ENCODE measurements around the gene LRP2. TPM values are rescaled to one million over a fixed set of nuclear protein-coding genes. Genes with fewer than 3 reads are reported as not detected.
A peak's percentile ranks its signal among the peaks of the same experiment; 100 is the strongest.

LRP2 gene
- total RNA-seq, 4 donors from 2014 or later, result 154 to 310 (median 184) TPM

DNA sequence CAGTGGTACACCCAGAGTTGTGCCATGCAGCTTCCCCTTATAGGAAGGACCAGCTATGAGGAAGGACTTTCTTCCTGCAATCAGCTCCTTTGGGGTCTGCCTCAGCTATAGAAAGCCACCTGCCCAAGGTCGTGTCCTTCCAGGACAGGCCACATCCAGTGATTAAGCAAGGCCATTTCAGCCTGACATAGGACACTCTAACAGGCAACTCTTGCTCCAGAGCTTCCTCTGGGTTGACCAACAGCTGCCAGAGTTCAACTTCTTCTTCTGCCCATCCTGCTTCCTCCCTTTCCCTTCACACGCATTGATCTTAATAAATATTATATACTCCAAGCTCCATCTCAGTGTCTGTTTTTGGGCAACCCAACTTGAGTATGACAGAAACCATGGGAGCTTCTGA, 12.8 kb downstream of the LRP2 start:
- DNase-seq, result no peak
- Histone ChIP-seq H3K4me1 (peaks cover 50 to 52% of the 10 kb centered on the region in 2 donors), H3K27ac (peak overlapping the region in 2 of 3 donors; percentile 80 to 93), H3K9me3 (no peaks in the 10 kb centered on the region), H3K4me3 (replicated peaks in 1 of 3) (no peak overlapping the region), H3K27me3 (no peaks in the 10 kb centered on the region), H3K36me3 (no peaks in the 10 kb centered on the region)
- intact Hi-C loops (cut with DNase I), result no loop called here
- no peak for TF ChIP-seq POLR2A (IDR thresholded peaks at IDR 0.05)
- TF ChIP-seq, protein P1, sequence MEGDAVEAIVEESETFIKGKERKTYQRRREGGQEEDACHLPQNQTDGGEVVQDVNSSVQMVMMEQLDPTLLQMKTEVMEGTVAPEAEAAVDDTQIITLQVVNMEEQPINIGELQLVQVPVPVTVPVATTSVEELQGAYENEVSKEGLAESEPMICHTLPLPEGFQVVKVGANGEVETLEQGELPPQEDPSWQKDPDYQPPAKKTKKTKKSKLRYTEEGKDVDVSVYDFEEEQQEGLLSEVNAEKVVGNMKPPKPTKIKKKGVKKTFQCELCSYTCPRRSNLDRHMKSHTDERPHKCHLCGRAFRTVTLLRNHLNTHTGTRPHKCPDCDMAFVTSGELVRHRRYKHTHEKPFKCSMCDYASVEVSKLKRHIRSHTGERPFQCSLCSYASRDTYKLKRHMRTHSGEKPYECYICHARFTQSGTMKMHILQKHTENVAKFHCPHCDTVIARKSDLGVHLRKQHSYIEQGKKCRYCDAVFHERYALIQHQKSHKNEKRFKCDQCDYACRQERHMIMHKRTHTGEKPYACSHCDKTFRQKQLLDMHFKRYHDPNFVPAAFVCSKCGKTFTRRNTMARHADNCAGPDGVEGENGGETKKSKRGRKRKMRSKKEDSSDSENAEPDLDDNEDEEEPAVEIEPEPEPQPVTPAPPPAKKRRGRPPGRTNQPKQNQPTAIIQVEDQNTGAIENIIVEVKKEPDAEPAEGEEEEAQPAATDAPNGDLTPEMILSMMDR (IDR thresholded peaks at IDR 0.05), result no peak
- WGBS, 2 donors, result 79 to 97% methylated on average over 2 of the region's 2 CpGs

DNA sequence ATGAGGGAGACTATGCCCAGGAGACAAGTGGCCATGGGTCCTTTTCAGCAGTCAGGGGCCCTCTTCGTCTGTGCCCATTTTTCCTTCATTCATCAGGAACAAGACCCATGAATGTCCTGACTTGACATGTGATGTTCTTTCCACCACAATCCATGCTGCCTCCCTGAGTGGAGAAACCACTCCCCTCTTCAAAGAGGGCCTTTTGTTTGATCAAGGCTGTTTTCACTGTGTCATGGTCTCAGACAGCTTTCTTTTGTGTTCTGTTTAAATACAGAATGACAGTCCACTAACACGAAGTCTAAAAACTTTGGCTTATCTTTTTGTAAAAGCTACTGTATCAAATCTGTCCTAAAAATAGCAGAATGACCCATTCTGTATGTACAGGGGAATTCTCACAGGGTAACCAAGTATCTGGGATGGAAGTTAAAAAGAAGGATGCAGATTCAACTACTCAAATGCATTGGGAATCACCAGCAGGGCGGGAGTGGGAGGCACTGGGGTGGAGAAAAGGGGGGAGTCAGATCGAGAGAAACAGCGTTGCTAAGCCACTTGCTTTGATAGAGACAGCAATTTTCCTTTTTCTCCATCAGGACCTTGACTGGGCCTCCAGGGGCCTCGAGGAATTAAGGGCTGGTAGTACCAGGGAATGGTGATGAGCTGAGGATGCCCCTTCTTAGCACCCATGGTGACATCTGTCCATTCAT, 13.9 kb downstream of the LRP2 start:
- peaks cover 54 to 62% of the 10 kb centered on the region in 2 donors for H3K4me1 ChIP-seq
- no peaks in the 10 kb centered on the region for H3K9me3 ChIP-seq
- no peaks in the 10 kb centered on the region for H3K27me3 ChIP-seq
- WGBS, 2 donors, result 59 to 65% methylated on average over 6 of the region's 6 CpGs
- intact Hi-C loops (cut with DNase I), result no loop called here
- H3K27ac ChIP-seq, result peak overlapping the region; percentile 43 to 93 (median 80)
- H3K4me3 ChIP-seq (replicated peaks in 1 of 3), result no peak overlapping the region
- H3K36me3 ChIP-seq, result no peaks in the 10 kb centered on the region
- TF ChIP-seq, protein P1 (IDR thresholded peaks at IDR 0.05), result no peak
- no peak for TF ChIP-seq POLR2A (IDR thresholded peaks at IDR 0.05)
- DNase-seq, result no peak

DNA sequence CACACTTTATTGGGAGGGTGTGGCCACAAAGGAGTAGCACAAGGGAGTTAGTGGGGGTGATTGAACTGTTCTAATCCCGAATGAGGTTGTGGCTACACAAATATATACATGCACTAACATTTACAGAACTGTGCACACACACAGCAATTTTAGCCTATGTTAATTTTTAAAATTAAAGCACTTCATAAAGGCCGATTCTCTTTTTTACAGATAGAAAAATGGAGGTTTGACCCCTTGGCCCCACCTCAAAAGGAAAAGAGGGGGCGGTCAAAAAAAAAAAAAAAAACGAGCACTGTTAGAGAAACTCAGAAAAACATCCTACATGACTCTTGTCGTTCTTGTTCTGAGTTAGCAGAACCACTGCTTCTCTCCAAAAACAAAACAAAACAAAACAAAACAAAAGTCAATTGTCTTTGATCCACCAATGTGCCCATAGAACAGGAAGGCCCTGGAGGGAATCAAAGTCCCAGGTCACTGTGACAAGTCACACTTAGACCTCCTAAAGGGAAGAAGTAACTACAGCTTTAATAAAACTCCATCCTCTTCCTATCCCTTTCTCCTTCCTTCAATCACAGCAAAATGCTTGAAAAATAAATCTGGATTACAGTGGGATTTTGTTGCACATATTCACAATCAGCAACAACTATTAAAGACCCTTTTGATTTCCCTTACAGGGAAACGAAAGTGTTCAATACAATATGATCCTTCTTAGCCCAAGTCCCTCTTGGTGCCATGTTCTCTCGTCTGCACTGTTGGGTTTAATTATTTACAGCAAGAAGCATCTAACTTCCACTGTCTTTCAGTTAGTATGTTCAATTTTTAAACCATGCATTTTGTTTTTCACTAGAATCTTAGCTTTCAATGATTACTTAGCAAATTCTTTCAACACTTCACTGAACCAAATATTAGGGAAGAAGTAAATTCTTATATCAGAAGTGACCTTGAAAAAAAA, 16.6 kb downstream of the LRP2 start:
- WGBS, 2 donors, result 36 to 37% methylated on average over 7 of the region's 7 CpGs
- intact Hi-C loops (cut with DNase I), result no loop called here

DNA sequence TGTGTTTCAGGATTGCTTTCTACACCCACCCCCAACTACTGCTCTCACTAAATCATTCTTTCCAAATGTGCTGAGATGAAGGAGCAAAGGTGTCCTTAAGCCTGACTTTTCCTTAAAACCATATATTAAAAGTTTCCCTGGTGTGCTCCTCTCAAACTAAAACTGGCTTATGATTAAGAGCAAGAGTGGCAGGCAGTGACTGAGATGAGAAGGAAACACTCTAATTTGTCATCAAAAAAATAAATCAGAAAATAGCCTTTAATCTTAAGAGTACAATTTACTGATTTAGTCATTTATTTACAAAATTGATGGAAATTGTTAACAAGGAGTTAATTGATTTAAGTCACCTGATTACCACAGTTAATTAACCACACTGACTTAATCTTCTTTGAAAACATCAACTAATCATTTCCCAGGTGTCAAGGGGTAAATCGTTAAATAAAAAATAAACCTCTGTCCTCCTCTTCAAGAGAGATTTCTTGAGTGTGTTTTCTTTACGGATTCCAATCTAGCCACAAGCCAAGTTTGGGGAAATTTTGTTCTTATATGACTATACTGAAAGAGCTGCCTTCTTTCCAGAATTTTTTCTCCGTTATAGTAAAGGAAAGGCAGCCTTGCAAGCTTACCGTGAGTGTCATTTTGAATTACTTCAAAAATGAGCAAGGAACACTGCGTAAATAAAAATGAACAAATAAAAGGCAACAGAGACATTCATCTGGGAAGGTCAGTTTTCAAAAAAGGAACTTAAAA, 17.4 kb downstream of the LRP2 start:
- Histone ChIP-seq H3K4me1 (peaks cover 70 to 84% of the 10 kb centered on the region in 2 donors), H3K27ac (peak overlapping the region; percentile 68 to 93 (median 80)), H3K27me3 (no peaks in the 10 kb centered on the region), H3K4me3 (replicated peaks in 1 of 3) (no peak overlapping the region), H3K36me3 (no peaks in the 10 kb centered on the region), H3K9me3 (no peaks in the 10 kb centered on the region)
- DNase-seq, result no peak
- WGBS, 2 donors, result 19% methylated on average over 5 of the region's 5 CpGs
- TF ChIP-seq POLR2A (IDR thresholded peaks at IDR 0.05), result no peak
- intact Hi-C loops (cut with DNase I), result no loop called here

More for the DNA sequence above, 16.6 kb downstream of the LRP2 start:
- Histone ChIP-seq H3K4me3 (replicated peaks in 1 of 3) (no peak overlapping the region), H3K9me3 (no peaks in the 10 kb centered on the region), H3K36me3 (no peaks in the 10 kb centered on the region), H3K27ac (peak overlapping the region; percentile 68 to 93 (median 80)), H3K4me1 (peaks cover 64 to 79% of the 10 kb centered on the region in 2 donors), H3K27me3 (no peaks in the 10 kb centered on the region)
- no peak for DNase-seq
- peak in 1 of 2 donors; percentile 20 for TF ChIP-seq POLR2A (IDR thresholded peaks at IDR 0.05)
- TF ChIP-seq, protein P1 (IDR thresholded peaks at IDR 0.05), result no peak

DNA sequence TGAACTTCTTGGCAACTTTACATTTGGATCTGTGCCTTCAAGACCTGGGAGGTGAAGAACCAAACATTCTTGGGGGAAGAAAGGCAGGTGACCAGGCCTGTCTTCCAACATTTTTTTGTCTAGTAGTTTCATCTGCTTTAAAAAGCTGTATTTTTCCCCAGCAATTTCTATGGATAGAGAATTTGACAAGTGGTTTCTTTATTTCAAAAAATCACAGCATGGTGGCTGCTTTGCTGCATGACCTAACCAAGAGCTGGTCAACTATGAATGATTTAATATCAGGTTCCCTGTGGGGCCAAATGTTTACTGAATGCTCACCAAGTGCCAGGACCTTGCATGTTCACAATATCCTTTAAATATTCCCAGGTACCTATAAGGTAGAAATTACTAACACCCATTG, 19.1 kb downstream of the LRP2 start:
- intact Hi-C loops (cut with DNase I), result no loop called here
- no peaks in the 10 kb centered on the region for H3K9me3 ChIP-seq
- peak; percentile 15 to 37 for DNase-seq

More for the DNA sequence above, 19.1 kb downstream of the LRP2 start:
- H3K4me3 ChIP-seq (replicated peaks in 1 of 3), result no peak overlapping the region
- H3K36me3 ChIP-seq, result no peaks in the 10 kb centered on the region
- peak overlapping the region; percentile 68 to 93 (median 80) for H3K27ac ChIP-seq
- TF ChIP-seq, protein P1 (IDR thresholded peaks at IDR 0.05), result no peak
- no peak for TF ChIP-seq POLR2A (IDR thresholded peaks at IDR 0.05)
- no peaks in the 10 kb centered on the region for H3K27me3 ChIP-seq
- peaks cover 53 to 71% of the 10 kb centered on the region in 2 donors for H3K4me1 ChIP-seq

Measured in thyroid gland (tissue), 4 donors.